ENCODE data around the gene ZDHHC6.
"Not testable (repeated sequence)": the region's sequence is repeated elsewhere in the genome, so short reads cannot be mapped to it uniquely, and the experiment has no call there.

Gene ZDHHC6

GRCh38 chr10:112393341-112393740, 53.4 kb downstream of the ZDHHC6 start:
- no peak for DNase-seq

- DNase-seq = no peak
These were observed 56.5 kb downstream of the ZDHHC6 start for GRCh38 chr10:112390125-112390703.

GRCh38 chr10:112389271-112389822, 57.4 kb downstream of the ZDHHC6 start:
- peak in 1 of 58 donors; percentile 8 for DNase-seq

- no peak for DNase-seq
These were observed 58.2 kb downstream of the ZDHHC6 start for GRCh38 chr10:112388548-112388947.

- not testable (repeated sequence) for DNase-seq
These were observed 58.7 kb downstream of the ZDHHC6 start for GRCh38 chr10:112388056-112388455.

- DNase-seq = no peak
These were observed 61.5 kb downstream of the ZDHHC6 start for GRCh38 chr10:112385201-112385600.

- no peak for DNase-seq
These were observed 62.6 kb downstream of the ZDHHC6 start for GRCh38 chr10:112384141-112384540.

- DNase-seq = no peak
These were observed 63.4 kb downstream of the ZDHHC6 start for GRCh38 chr10:112383325-112383724.

- DNase-seq = no peak
These were observed 64.0 kb downstream of the ZDHHC6 start for GRCh38 chr10:112382515-112383235.
